GM23248 (cell line): Measurements from ENCODE around the gene SSH3. TPM values are rescaled to one million over a fixed set of nuclear protein-coding genes. Genes with fewer than 3 reads are reported as not detected.

Experiments used
- DNase-seq: peaks from one replicate; pipeline ENCODE4 v3.0.0-alpha.2; 2015
- H2AFZ ChIP-seq: fragments of 200-600 bp; sonication (generic); 2 replicates; pipeline ENCODE4 v1.6.1; 2016; ENCODE audit warnings: antibody characterized with exemption
- H3F3A ChIP-seq: fragments of 200-600 bp; sonication (generic); 2 replicates; pipeline ENCODE4 v1.6.1; 2016; ENCODE audit warnings: mild to moderate bottlenecking, antibody characterized with exemption, mixed run types; ENCODE audit not compliant: insufficient read depth
- H3K27ac ChIP-seq: fragments of 200-600 bp; sonication (generic); 2 replicates; pipeline ENCODE4 v1.5.1; 2016; ENCODE audit warnings: mild to moderate bottlenecking
- H3K27me3 ChIP-seq: fragments of 200-600 bp; sonication (generic); replicated peaks from 2 replicates; pipeline ENCODE4 v1.6.1; 2016; ENCODE audit warnings: mild to moderate bottlenecking; ENCODE audit not compliant: insufficient read depth
- H3K36me3 ChIP-seq: fragments of 200-600 bp; sonication (generic); 2 replicates; pipeline ENCODE4 v1.6.1; 2016; ENCODE audit warnings: low read depth, mild to moderate bottlenecking
- H3K4me1 ChIP-seq: fragments of 200-600 bp; sonication (generic); 2 replicates; pipeline ENCODE4 v1.6.1; 2016; ENCODE audit warnings: mild to moderate bottlenecking; ENCODE audit not compliant: insufficient read depth
- H3K4me2 ChIP-seq: fragments of 200-600 bp; sonication (generic); one replicate; pipeline ENCODE4 v1.6.1; 2016; ENCODE audit warnings: mild to moderate bottlenecking; ENCODE audit not compliant: unreplicated experiment
- H3K4me3 ChIP-seq: fragments of 200-600 bp; sonication (generic); 2 replicates; pipeline ENCODE4 v1.5.1; 2016; ENCODE audit warnings: mild to moderate bottlenecking
- H3K79me2 ChIP-seq: fragments of 200-600 bp; sonication (generic); 2 replicates; pipeline ENCODE4 v1.6.1; 2016; ENCODE audit warnings: mild to moderate bottlenecking; ENCODE audit not compliant: insufficient read depth
- H3K9ac ChIP-seq: fragments of 200-600 bp; sonication (generic); 2 replicates; pipeline ENCODE4 v1.6.1; 2016; ENCODE audit warnings: mild to moderate bottlenecking
- H3K9me2 ChIP-seq: fragments of 200-600 bp; sonication (generic); 2 replicates; pipeline ENCODE4 v1.6.1; 2016; ENCODE audit warnings: mixed run types, mild to moderate bottlenecking, moderate library complexity; ENCODE audit not compliant: insufficient read depth
- H3K9me3 ChIP-seq: fragments of 200-600 bp; sonication (generic); one replicate; pipeline ENCODE4 v1.6.1; 2017; ENCODE audit warnings: low read depth
- H4K20me1 ChIP-seq: fragments of 200-600 bp; sonication (generic); 2 replicates; pipeline ENCODE4 v1.6.0; 2016; ENCODE audit not compliant: insufficient read depth
- EZH2 ChIP-seq: fragments of 200-600 bp; sonication (generic); IDR thresholded peaks from 2 replicates; pipeline ENCODE4 v1.6.1; 2018; ENCODE audit warnings: antibody characterized with exemption, mild to moderate bottlenecking; ENCODE audit not compliant: insufficient read depth, poor library complexity, severe bottlenecking
- EZH2phosphoT487 ChIP-seq: fragments of 200-600 bp; sonication (generic); IDR thresholded peaks from 2 replicates; pipeline ENCODE4 v1.6.1; 2018; ENCODE audit warnings: antibody characterized with exemption, moderate library complexity, mild to moderate bottlenecking, low read depth; ENCODE audit not compliant: insufficient read depth
- WGBS, 2 experiments: methylation state at CpG; one replicate each; pipeline ENCODE4 v1.1.6; 2015 to 2017; ENCODE audit warnings: low lambda C conversion rate in 2 of 2, low coverage in 1 of 2; ENCODE audit errors: missing lambda C conversion rate in 2 of 2; 5-methylcytosine and 5-hydroxymethylcytosine counted together
- in situ Hi-C: fragments of 300-500 bp; cut with MboI; formaldehyde crosslinking; loops from 2 replicates; pipeline ENCODE4 v1.15.0; 2020
- polyA plus RNA-seq: library from polyadenylated mRNA; unstranded; fragments of >200 nt; fragmentation: Nextera tagmentation; extraction: Ambion mirVana; gene quantifications from 2 replicates; pipeline ENCODE4 v1.2.1, GENCODE V29; 2016
- total RNA-seq: library from RNA; depleted of rRNA; stranded (reverse); fragments of >200 nt; shearing (Covaris generic); gene quantifications from 2 replicates; pipeline ENCODE4 v1.2.3, GENCODE V29; 2014

Gene SSH3
- total and polyA plus RNA-seq, 2 experiments from 2014 or later: 20.1 to 26.4 TPM

DNA sequence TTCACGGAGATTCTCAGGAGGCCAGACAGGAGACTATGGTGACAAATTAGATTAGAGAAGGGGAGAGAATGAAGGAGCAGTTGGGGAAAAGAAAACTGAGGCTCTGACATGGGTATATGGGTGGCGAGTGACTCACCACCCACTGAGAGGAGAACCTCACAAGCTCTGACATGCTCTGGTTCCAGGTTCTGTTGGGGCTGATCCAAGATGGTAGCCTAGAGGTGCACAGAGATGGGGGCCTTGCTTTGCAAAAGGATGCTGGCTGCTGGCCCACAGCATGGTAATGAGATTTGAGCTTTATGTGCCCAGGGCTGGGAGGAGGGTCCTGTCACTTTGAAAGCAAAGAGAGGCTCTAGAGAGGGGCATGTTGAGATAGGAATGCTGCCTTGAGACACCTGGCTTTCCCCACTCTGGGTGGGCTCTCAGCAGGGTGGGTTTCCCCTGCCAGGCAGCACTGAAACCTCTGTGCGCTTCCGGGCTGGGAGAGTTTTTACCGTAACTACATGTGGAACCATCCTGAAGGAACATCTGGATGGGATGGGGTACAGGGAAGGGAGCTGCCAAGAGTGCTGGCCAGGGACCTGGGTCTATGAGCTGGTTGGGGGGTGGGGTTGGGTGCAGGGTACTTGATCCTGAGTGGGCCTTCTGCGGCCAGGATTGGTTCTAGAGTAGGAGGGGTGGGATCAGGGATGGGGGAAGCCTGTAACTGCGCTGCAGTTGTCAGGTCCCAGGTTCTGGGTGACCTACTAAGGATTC is 38.3 kb upstream of the SSH3 start:
- no peak for TF ChIP-seq EZH2phosphoT487
- no peak for TF ChIP-seq EZH2
- no peaks in the 10 kb centered on the region for H4K20me1 ChIP-seq
- WGBS, 2 experiments: 71 to 85% methylated on average over 6 to 7 of the region's 7 CpGs
- no peaks in the 10 kb centered on the region for H3K36me3 ChIP-seq
- H3K9me2 ChIP-seq: no peaks in the 10 kb centered on the region
- H3K4me3 ChIP-seq: no peak overlapping the region
- peaks cover 40% of the 10 kb centered on the region for H3K79me2 ChIP-seq
- peaks cover 30% of the 10 kb centered on the region for H3K4me1 ChIP-seq
- no peak overlapping the region for H2AFZ ChIP-seq
- no peaks in the 10 kb centered on the region for H3K27me3 ChIP-seq
- no peaks in the 10 kb centered on the region for H3K9me3 ChIP-seq
- H3K4me2 ChIP-seq: no peak overlapping the region
- in situ Hi-C loops: no loop called here
- no peak overlapping the region for H3K9ac ChIP-seq
- H3K27ac ChIP-seq: no peak overlapping the region
- H3F3A ChIP-seq: peaks cover 15% of the 10 kb centered on the region
- DNase-seq: peak; percentile 43

DNA sequence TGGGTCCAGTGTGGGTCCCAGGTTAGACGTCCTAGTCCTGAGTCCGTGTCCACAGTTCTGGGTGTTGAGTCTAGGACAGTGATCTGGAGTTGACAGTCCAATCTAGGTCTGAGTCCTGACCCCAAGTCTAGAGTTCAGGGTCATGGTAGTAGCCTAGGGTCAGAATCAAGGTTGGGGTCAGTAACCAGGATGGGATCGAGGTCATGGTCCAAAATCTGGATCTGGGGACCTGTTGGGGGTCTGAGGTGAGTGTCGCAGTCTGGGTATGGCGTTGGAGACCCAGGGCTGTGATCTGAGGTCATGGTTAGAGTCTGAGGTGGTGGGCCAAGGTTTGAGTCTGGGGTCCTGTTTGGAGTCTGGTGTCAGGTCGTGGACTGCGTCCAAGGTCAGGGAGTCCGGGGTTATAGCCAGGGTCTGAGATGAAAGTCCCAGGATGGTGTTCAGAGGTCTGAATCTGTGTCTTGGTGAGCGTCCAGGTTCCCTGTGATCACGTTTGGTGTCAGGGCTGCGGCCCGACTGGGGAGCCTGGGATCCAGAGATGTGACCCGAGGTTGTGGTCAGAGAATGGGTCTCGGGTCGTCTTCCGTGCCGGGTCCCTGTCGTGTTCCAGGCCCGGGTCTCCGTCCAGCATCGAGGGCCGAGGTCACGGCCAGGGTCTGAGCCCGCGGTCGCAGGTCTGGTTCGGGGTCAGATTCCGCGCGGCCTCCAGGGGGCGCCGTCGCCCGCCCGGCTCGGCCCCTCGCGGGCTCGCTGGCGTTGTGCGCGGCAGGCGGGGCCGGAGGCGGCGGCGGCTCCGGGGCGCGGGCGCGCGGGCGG is 37.5 kb upstream of the SSH3 start:
- Histone ChIP-seq H3K79me2 (peaks cover 48% of the 10 kb centered on the region), H3K4me3 (peak overlapping the region; percentile 69), H4K20me1 (no peaks in the 10 kb centered on the region), H3K27ac (no peak overlapping the region), H2AFZ (peak overlapping the region; percentile 74), H3K36me3 (no peaks in the 10 kb centered on the region), H3K9ac (peak overlapping the region; percentile 68), H3K4me2 (peak overlapping the region; percentile 68), H3K9me3 (no peaks in the 10 kb centered on the region), H3F3A (peaks cover 19% of the 10 kb centered on the region), H3K27me3 (no peaks in the 10 kb centered on the region), H3K4me1 (peaks cover 33% of the 10 kb centered on the region), H3K9me2 (no peaks in the 10 kb centered on the region)
- in situ Hi-C loops: no loop called here
- 8 to 14% methylated on average over 26 to 46 of the region's 54 CpGs for WGBS, 2 experiments
- TF ChIP-seq EZH2 (no peak), EZH2phosphoT487 (no peak)
- DNase-seq: peak; percentile 85

DNA sequence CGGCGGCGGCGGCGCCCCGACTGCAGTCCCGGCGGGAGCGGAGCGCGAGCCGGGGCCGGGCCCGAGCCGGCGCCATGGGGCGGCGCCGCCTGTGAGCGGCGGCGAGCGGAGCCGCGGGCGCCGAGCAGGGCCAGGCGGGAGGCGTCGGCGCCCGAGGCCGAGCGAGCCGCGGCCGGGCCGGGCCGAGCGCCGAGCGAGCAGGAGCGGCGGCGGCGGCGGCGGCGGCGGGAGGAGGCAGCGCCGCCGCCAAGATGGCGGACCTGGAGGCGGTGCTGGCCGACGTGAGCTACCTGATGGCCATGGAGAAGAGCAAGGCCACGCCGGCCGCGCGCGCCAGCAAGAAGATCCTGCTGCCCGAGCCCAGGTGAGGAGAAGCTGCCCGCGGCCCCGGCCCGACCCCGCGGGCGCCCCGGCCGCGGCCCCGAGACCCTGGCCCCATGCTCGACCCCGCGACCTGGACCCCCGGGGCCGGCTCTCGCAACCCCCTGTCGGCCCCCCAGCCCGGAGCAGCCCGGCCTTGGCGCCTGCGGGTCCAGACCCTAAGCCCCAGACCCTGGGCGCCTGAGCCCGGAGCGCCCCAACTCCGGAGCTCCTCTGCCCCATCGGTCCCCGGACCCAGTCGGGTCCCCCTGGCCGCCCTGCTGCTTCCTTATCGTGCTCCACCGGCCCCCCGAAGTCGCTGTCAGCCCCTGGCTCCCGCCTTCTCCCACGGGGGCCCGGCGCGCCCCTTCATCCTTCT is 36.7 kb upstream of the SSH3 start, which contains the start of gene GRK2:
Gene GRK2 (plus strand): TSS at position 25 of the 739 bp plus-strand sequence. CDS start 227 bp downstream, at position 252.
- H3K4me2 ChIP-seq: peak within 1 kb of the TSS; percentile 94
- DNase-seq: peak; percentile 86
- H2AFZ ChIP-seq: peak within 1 kb of the TSS; percentile 74
- in situ Hi-C loops: no loop called here
- H3K27ac ChIP-seq: no peak within 1 kb of the TSS
- H3K79me2 ChIP-seq: peaks cover 55% of the 10 kb centered on the region
- no peaks in the 10 kb centered on the region for H3K9me2 ChIP-seq
- H3K9ac ChIP-seq: peak within 1 kb of the TSS; percentile 88
- H3K9me3 ChIP-seq: no peaks in the 10 kb centered on the region
- H3K4me1 ChIP-seq: peaks cover 33% of the 10 kb centered on the region
- H3K4me3 ChIP-seq: peak within 1 kb of the TSS; percentile 93
- H3K36me3 ChIP-seq: no peaks in the 10 kb centered on the region
- WGBS, 2 experiments: 1 to 2% methylated on average over 19 to 70 of the region's 103 CpGs
- peaks cover 21% of the 10 kb centered on the region for H3F3A ChIP-seq
- H4K20me1 ChIP-seq: no peaks in the 10 kb centered on the region
- TF ChIP-seq EZH2phosphoT487: no peak
- no peak for TF ChIP-seq EZH2
- H3K27me3 ChIP-seq: no peaks in the 10 kb centered on the region
